HG02678 (cell line): Measurements from ENCODE around the gene PEAK1.
A peak's percentile ranks its signal among the peaks of the same experiment; 100 is the strongest.
"Not testable (repeated sequence)": the region's sequence is repeated elsewhere in the genome, so short reads cannot be mapped to it uniquely, and the experiment has no call there.

Experiments used
- ATAC-seq: cut with Tn5 transposase; IDR thresholded peaks from one replicate; pipeline ENCODE4 v1.9.1; 2021; ENCODE audit warnings: mild to moderate bottlenecking, moderate library complexity; ENCODE audit not compliant: unreplicated experiment

Gene PEAK1

GRCh38 chr15:77421370-77421700, 1.4 kb upstream of the PEAK1 start:
- no peak for ATAC-seq

DNA sequence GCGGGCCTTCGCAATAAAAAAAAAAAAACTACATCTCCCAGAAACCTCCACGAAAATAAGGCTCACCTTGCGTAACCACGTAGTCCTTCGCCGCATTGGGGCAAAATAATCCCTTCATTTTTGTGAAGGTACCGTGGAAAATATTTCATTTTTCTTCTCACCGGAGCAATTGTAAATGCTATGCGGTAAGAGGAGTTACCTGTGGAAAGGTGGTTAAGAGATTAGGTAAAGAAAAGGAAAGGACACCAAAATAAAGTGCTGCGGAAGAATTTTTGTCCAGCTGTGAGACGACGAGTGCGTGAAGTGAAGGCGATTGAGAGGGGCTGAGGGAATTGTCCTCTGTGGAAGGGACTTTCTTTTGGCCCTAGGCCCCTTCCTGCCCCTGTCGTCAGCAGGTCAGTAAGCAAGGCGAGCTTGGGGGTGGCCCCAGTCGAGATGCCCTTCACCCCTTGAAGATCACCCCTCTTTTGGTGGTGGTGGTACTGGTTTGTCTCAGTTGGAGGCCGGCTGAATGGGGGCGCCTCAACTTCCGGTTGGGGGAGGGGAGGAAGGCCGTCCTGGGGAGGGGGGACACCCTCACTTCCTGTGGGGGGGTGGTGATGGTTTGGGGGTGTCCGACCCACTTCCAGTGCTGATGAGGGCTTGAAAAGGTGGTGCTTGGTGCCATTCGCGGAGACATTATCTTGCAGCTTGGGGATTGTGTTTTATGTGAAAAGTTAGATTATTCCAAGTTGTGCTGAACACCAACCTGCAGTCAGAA, 886 bp upstream of the PEAK1 start, which contains the start of gene HMG20A:
Gene HMG20A, plus strand, starts transcription at position 279 of the 760 bp plus-strand sequence. CDS start 37,520 bp downstream, outside the sequence.
- ATAC-seq: peak; percentile 30

GRCh38 chr15:77418966-77419835, 703 bp downstream of the PEAK1 start:
- peak; percentile 31 for ATAC-seq

DNA sequence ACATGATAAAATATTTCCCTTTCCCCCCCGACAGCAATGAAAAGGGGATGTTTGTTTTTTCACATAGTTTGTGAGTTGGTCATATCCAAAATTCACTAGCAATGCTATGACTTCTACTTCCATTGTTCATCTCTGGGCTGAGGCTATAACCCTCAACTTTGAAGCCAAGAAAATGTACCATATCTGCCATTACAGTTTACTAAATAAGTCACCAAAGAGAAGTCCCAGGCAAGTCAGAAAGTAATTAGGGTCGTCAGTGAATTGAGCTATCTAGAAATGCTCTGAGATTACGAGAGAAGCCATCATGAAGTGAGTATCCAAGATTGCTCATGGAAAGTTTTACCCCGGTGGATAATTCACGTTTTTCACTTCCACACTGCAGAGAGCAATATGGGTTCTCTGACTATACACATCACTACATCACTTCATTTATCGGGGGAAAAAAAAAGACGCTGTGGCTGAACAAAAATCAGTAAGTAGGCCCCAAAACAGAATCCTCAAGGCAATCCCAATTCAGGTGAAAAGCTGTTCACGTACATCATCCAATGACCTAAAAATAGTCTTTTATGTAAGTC, 1.4 kb downstream of the PEAK1 start:
- no peak for ATAC-seq

GRCh38 chr15:77417602-77418001, 2.3 kb downstream of the PEAK1 start:
- no peak for ATAC-seq

- no peak for ATAC-seq
Observed at GRCh38 chr15:77416954-77417353, 3.0 kb downstream of the PEAK1 start.

DNA sequence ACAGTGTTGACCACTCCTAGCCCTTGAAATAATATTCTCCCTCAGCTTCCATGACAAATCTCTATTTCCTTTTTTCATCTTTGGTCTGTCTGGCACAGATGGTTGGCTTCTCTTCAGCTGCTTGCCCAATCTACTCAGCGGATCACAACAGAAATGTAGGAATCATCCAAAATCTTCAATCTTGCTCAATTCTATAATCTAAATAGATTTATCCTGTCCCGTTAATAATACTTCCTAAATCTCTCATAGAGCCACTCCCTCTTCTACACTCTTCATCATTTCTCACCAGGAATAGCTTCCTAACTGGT, 3.8 kb downstream of the PEAK1 start:
- ATAC-seq: no peak

- ATAC-seq: no peak
Observed at GRCh38 chr15:77415450-77416147, 4.3 kb downstream of the PEAK1 start.

- ATAC-seq: no peak
Observed at GRCh38 chr15:77414789-77415442, 5.0 kb downstream of the PEAK1 start.

DNA sequence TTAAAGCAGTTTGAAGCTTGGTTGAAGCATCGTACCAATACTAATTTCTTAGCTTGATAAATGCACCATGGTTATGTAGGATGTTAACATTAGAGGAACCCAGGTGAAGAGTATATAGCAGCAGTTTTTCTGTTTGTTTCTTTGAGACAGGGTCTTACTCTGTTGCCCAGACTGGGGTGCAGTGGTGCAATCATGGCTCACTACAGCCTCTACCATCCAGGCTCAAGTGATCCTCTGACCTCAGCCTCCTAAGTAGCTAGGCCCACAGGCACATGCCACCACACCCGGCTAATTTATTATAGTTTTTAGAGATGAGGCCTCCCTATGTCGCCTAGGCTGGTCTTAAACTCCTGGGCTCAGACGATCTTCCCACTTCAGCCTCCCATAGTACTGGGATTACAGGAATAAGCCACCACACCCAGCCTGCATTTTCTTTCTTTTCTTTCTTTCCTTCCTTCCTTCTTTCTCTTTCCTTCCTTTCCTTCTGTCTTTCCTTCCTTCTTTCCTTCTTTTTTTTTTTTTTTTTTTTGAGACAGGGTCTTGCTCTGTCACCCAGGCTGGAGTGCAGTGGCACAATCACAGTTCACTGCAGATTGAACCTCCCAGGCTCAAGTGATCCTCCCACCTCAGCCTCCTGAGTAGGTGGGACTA, 6.1 kb downstream of the PEAK1 start:
- ATAC-seq: no peak

DNA sequence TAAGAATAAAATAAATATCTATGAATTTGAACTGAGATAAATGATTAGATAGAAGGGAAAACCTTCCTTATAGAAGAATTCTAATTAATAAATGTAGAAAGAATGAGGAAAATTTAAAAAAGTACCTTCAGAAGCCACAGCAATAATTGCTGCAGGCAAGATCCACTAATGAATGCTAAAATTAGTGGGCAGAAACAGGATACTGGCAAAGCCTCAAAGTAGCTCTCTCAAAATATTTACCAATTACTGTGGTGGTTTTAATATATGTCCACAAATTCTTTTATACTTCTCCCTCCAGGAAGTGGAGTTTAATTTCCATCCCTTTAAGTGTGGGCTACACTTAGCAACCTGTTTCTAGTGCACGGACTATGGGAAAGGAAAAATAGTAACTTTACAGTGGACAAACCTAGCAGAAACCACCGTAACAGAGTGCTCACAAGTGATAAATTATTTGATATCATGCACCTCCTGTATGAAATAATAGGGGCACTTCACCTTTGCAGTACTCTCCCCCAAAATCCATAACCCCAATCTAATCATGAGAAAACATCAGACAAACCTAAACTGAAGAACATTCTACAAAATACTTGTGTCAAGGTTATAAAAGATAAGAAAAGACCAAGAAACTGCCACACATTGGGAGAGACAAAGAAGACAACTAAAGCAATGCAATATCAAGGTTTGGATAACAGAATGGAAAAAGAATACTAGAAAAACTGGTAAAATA, 6.8 kb downstream of the PEAK1 start:
- ATAC-seq: no peak

GRCh38 chr15:77411619-77411976, 8.3 kb downstream of the PEAK1 start:
- ATAC-seq: no peak

GRCh38 chr15:77410701-77411618, 8.9 kb downstream of the PEAK1 start:
- peak; percentile 61 for ATAC-seq

GRCh38 chr15:77410157-77410500, 9.8 kb downstream of the PEAK1 start:
- ATAC-seq: not testable (repeated sequence)

DNA sequence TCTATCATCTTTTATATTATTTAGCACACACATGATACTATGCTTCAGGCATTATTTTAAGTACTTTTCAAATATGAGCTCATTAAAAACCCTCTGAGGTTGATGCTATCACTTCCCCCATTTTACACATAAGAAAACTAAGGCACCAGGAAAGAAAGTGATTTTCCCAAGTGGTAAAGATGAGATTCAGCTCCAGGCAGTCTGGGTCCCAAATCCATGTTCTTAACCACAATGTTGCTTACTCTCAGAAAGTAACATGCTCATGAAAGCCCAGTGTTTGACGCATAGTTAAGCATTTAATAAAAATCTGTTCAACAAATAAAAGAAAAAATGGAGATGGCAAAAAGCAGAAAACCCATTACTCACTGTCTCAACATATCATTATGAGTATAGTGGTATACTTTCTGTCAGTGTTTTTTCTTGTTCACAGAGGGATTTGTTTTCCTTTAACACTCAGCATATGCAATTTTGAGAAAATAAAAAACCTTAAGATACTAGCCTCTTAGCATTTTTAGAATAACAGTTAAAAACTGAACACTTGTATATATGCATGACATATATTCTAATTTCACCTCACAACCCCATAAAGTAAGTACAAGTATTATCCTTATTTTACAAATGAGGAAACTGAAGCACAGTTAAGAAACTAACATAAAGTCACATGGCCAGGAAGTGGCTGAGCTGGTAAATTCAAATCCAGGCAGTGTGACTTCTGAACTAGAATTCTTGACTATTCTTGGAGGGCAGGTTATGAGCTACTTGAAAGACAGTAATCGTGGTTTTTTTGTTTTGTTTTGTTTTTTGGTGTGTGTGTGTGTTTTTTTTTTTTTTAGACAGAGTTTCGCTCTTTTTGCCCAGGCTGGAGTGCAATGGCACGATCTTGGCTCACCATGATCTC, 10.4 kb downstream of the PEAK1 start:
- ATAC-seq: peak; percentile 75

DNA sequence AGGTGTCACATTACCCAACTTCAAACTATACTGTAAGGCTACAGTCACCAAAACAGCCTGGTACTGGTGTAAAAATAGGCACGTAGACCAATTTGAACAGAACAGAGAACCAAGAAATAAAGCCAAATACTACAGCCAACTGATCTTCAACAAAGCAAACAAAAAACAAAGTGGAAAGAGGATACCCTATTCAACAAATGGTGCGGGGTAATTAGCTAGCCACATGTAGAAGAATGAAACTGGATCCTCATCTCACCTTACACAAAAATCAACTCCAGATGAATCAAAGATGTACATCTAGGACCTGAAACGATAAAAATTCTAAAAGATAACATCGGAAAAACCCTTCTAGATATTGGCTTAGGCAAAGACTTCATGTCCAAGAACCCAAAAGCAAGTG, 13.1 kb downstream of the PEAK1 start:
- no peak for ATAC-seq

DNA sequence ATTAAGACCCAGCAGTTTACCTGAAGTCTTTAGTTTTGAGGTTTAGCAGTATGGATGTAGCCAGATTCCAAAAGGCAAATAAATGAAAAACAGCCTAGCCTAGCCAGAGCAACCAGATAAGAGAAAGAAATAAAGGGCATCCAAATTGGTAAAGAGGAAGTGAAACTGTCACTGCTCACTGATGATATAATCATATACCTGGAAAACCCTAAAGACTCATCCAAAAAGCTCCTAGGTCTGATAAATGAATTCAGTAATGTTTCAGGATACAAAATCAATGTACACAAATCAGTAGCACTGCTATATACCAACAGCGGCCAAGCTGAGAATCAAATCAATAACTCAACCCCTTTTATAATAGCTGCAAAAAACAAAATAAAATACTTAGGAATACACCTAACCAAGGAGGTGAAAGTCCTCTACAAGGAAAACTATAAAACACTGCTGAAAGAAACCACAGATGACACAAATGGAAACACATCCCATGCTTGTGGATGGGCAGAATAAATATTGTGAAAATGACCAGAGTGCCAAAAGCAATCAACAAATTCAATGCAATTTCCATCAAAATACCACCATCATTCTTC, 13.6 kb downstream of the PEAK1 start:
- not testable (repeated sequence) for ATAC-seq
